Skeletal muscle satellite cell (primary cell): ENCODE results near the gene CDC45.

Experiments used
- H3K27me3 ChIP-seq: 2 replicates; pipeline ENCODE4 v1.7.0; 2013; ENCODE audit warnings: low read length; ENCODE audit not compliant: control insufficient read depth, insufficient read depth
- H3K36me3 ChIP-seq: 2 replicates; pipeline ENCODE4 v1.7.0; 2013; ENCODE audit warnings: mild to moderate bottlenecking, control low read depth, low read length; ENCODE audit not compliant: insufficient read depth
- H3K4me1 ChIP-seq: 2 replicates; pipeline ENCODE4 v1.7.0; 2013; ENCODE audit warnings: low read length; ENCODE audit not compliant: control insufficient read depth, insufficient read depth
- H3K4me2 ChIP-seq: 2 replicates; pipeline ENCODE4 v1.7.0; 2013; ENCODE audit warnings: mild to moderate bottlenecking, low read length
- H3K4me3 ChIP-seq: 2 replicates; pipeline ENCODE4 v1.7.0; 2013; ENCODE audit warnings: low read length
- H3K9ac ChIP-seq: 2 replicates; pipeline ENCODE4 v1.7.0; 2013; ENCODE audit warnings: mild to moderate bottlenecking, low read depth, low read length, moderate library complexity
- H3K9me3 ChIP-seq: replicated peaks from 2 replicates; pipeline ENCODE4 v1.7.0; 2013; ENCODE audit warnings: mild to moderate bottlenecking, control low read depth, low read length

CDC45 gene

GRCh38 chr22:19463491-19464469 is 15.9 kb upstream of the CDC45 start:
- H3K4me1 ChIP-seq, result no peaks in the 10 kb centered on the region
- peaks cover 81% of the 10 kb centered on the region for H3K36me3 ChIP-seq
- H3K4me3 ChIP-seq, result no peak overlapping the region
- peak overlapping the region; percentile 10 for H3K9ac ChIP-seq
- H3K9me3 ChIP-seq, result no peaks in the 10 kb centered on the region
- no peaks in the 10 kb centered on the region for H3K27me3 ChIP-seq
- H3K4me2 ChIP-seq, result no peak overlapping the region

- H3K4me1 ChIP-seq, result no peaks in the 10 kb centered on the region
- H3K36me3 ChIP-seq, result peaks cover 84% of the 10 kb centered on the region
- no peaks in the 10 kb centered on the region for H3K27me3 ChIP-seq
Measured at GRCh38 chr22:19464546-19464945, 15.2 kb upstream of the CDC45 start.

GRCh38 chr22:19464975-19465374 is 14.7 kb upstream of the CDC45 start:
- Histone ChIP-seq H3K36me3 (peaks cover 88% of the 10 kb centered on the region), H3K27me3 (no peaks in the 10 kb centered on the region), H3K4me2 (no peak overlapping the region), H3K9me3 (no peaks in the 10 kb centered on the region), H3K9ac (no peak overlapping the region), H3K4me1 (no peaks in the 10 kb centered on the region), H3K4me3 (no peak overlapping the region)

More at GRCh38 chr22:19464546-19464945, 15.2 kb upstream of the CDC45 start:
- H3K4me3 ChIP-seq, result no peak overlapping the region
- no peaks in the 10 kb centered on the region for H3K9me3 ChIP-seq
- H3K4me2 ChIP-seq, result no peak overlapping the region
- H3K9ac ChIP-seq, result no peak overlapping the region

GRCh38 chr22:19466126-19466716 is 13.5 kb upstream of the CDC45 start:
- Histone ChIP-seq H3K27me3 (no peaks in the 10 kb centered on the region), H3K4me3 (no peak overlapping the region), H3K9ac (no peak overlapping the region), H3K36me3 (peaks cover 86% of the 10 kb centered on the region), H3K4me1 (no peaks in the 10 kb centered on the region), H3K4me2 (no peak overlapping the region), H3K9me3 (no peaks in the 10 kb centered on the region)

- H3K27me3 ChIP-seq, result no peaks in the 10 kb centered on the region
- H3K36me3 ChIP-seq, result peaks cover 86% of the 10 kb centered on the region
- no peak overlapping the region for H3K4me2 ChIP-seq
- H3K9me3 ChIP-seq, result no peaks in the 10 kb centered on the region
- no peaks in the 10 kb centered on the region for H3K4me1 ChIP-seq
- no peak overlapping the region for H3K4me3 ChIP-seq
- no peak overlapping the region for H3K9ac ChIP-seq
Measured at GRCh38 chr22:19466848-19467752, 12.6 kb upstream of the CDC45 start.

- Histone ChIP-seq H3K9ac (no peak overlapping the region), H3K4me1 (no peaks in the 10 kb centered on the region), H3K9me3 (no peaks in the 10 kb centered on the region), H3K36me3 (peaks cover 90% of the 10 kb centered on the region), H3K27me3 (no peaks in the 10 kb centered on the region), H3K4me3 (no peak overlapping the region), H3K4me2 (no peak overlapping the region)
Measured at GRCh38 chr22:19467912-19468311, 11.8 kb upstream of the CDC45 start.

GRCh38 chr22:19469421-19469820 is 10.3 kb upstream of the CDC45 start:
- no peaks in the 10 kb centered on the region for H3K4me1 ChIP-seq
- no peaks in the 10 kb centered on the region for H3K27me3 ChIP-seq
- peaks cover 91% of the 10 kb centered on the region for H3K36me3 ChIP-seq
- no peak overlapping the region for H3K9ac ChIP-seq
- no peak overlapping the region for H3K4me2 ChIP-seq
- no peaks in the 10 kb centered on the region for H3K9me3 ChIP-seq
- no peak overlapping the region for H3K4me3 ChIP-seq

GRCh38 chr22:19470010-19470409 is 9.7 kb upstream of the CDC45 start:
- Histone ChIP-seq H3K36me3 (peaks cover 91% of the 10 kb centered on the region), H3K4me3 (no peak overlapping the region), H3K4me2 (no peak overlapping the region), H3K4me1 (no peaks in the 10 kb centered on the region), H3K9me3 (no peaks in the 10 kb centered on the region), H3K9ac (no peak overlapping the region), H3K27me3 (no peaks in the 10 kb centered on the region)

GRCh38 chr22:19471572-19471971 is 8.1 kb upstream of the CDC45 start:
- H3K4me2 ChIP-seq, result no peak overlapping the region
- H3K4me3 ChIP-seq, result no peak overlapping the region
- H3K36me3 ChIP-seq, result peaks cover 86% of the 10 kb centered on the region
- H3K27me3 ChIP-seq, result no peaks in the 10 kb centered on the region
- H3K9me3 ChIP-seq, result no peaks in the 10 kb centered on the region
- H3K9ac ChIP-seq, result no peak overlapping the region
- H3K4me1 ChIP-seq, result no peaks in the 10 kb centered on the region

GRCh38 chr22:19472233-19472632 is 7.5 kb upstream of the CDC45 start:
- Histone ChIP-seq H3K9ac (no peak overlapping the region), H3K27me3 (no peaks in the 10 kb centered on the region), H3K36me3 (peaks cover 79% of the 10 kb centered on the region), H3K9me3 (no peaks in the 10 kb centered on the region), H3K4me2 (no peak overlapping the region), H3K4me3 (no peak overlapping the region), H3K4me1 (peaks cover 2% of the 10 kb centered on the region)

- Histone ChIP-seq H3K9me3 (no peaks in the 10 kb centered on the region), H3K9ac (no peak overlapping the region), H3K4me1 (peaks cover 5% of the 10 kb centered on the region), H3K27me3 (no peaks in the 10 kb centered on the region), H3K4me2 (no peak overlapping the region), H3K4me3 (no peak overlapping the region), H3K36me3 (peaks cover 66% of the 10 kb centered on the region)
Measured at GRCh38 chr22:19473578-19473977, 6.1 kb upstream of the CDC45 start.
